Endothelial cell of umbilical vein (primary cell): ENCODE measurements around the gene PTPN2. TPM values are rescaled to one million over a fixed set of nuclear protein-coding genes. Genes with fewer than 3 reads are reported as not detected.

ENCODE experiments used
- BruUV-seq: library from RNA; stranded (reverse); fragments of 400-500 nt; replicated peaks from 2 replicates; lab custom pipeline; 2021; lab: Mats Ljungman, UMichigan
- CTCF ChIA-PET: fragments of 300-600, 350-600 bp; sonication (Branson Sonifier 250); formaldehyde crosslinking; loops from one replicate; lab custom pipeline; 2021; ENCODE audit warnings: antibody characterized with exemption, inconsistent platforms; lab: Charles Lee
- POLR2A ChIA-PET: fragments of 300-600, 350-600 bp; sonication (Branson Sonifier 250); formaldehyde crosslinking; loops from one replicate; lab custom pipeline; 2021; ENCODE audit warnings: antibody characterized with exemption, inconsistent platforms; lab: Charles Lee
- DNase-seq: peaks from one replicate; pipeline ENCODE4 v3.0.0-alpha.2; 2011; ENCODE audit warnings: low read depth, low spot score
- FAIRE-seq: peaks from 2 replicates; lab custom pipeline; 2011; peaks lifted over from hg19 to GRCh38; lab: Jason Lieb, UNC
- H2AFZ ChIP-seq: 2 replicates; pipeline ENCODE4 v1.6.0; 2012; ENCODE audit warnings: low read depth, low read length, control low read depth, inconsistent platforms
- H3K27ac ChIP-seq: 2 replicates; pipeline ENCODE4 v1.5.1; 2011; ENCODE audit warnings: low read depth, mild to moderate bottlenecking, control low read depth, low read length, moderate library complexity; ENCODE audit not compliant: insufficient read depth
- H3K27me3 ChIP-seq, 2 experiments: 2 replicates each; pipeline versions ENCODE4 v1.6.0 to v1.6.1; 2011; ENCODE audit warnings: low read length in 2 of 2, mixed read lengths in 1 of 2; ENCODE audit not compliant: control insufficient read depth in 2 of 2, insufficient read depth in 2 of 2
- H3K36me3 ChIP-seq, 2 experiments: 2 replicates in 1 of 2; 3 replicates in 1 of 2; pipeline ENCODE4 v1.5.1; 2011; ENCODE audit warnings: low read length in 2 of 2, mild to moderate bottlenecking in 1 of 2, moderate library complexity in 1 of 2; ENCODE audit not compliant: control insufficient read depth in 2 of 2, insufficient read depth in 2 of 2; ENCODE audit errors: extremely low read depth in 1 of 2
- H3K4me1 ChIP-seq: 3 replicates; pipeline ENCODE4 v1.5.1; 2011; ENCODE audit warnings: mild to moderate bottlenecking, low read length; ENCODE audit not compliant: control insufficient read depth, insufficient read depth; ENCODE audit errors: extremely low read depth
- H3K4me2 ChIP-seq: 2 replicates; pipeline ENCODE4 v1.6.1; 2011; ENCODE audit warnings: low read length, control low read depth, mixed read lengths; ENCODE audit not compliant: insufficient read depth
- H3K4me3 ChIP-seq, 3 experiments: fragments of 200-600 bp in 1 of 3; sonication (generic), shearing (Covaris generic) in 1 of 3; replicated peaks in 1 of 3; 2 replicates each; pipeline ENCODE4 v1.5.1; 2011 to 2016; ENCODE audit warnings: control low read depth in 3 of 3, low read length in 3 of 3, mild to moderate bottlenecking in 2 of 3, inconsistent platforms in 1 of 3, low read depth in 1 of 3, moderate library complexity in 1 of 3; ENCODE audit not compliant: insufficient read depth in 1 of 3
- H3K79me2 ChIP-seq: 2 replicates; pipeline ENCODE4 v1.6.0; 2012; ENCODE audit warnings: low read length, inconsistent platforms; ENCODE audit not compliant: control insufficient read depth, insufficient read depth
- H3K9ac ChIP-seq: replicated peaks from 2 replicates; pipeline ENCODE3; 2011; ENCODE audit warnings: low read length, control low read depth; ENCODE audit not compliant: insufficient read depth; ENCODE audit errors: extremely low read depth
- H3K9me1 ChIP-seq: replicated peaks from 3 replicates; pipeline ENCODE4 v1.6.0; 2011; ENCODE audit warnings: mild to moderate bottlenecking, low read length; ENCODE audit not compliant: control insufficient read depth, insufficient read depth; ENCODE audit errors: extremely low read depth
- H3K9me3 ChIP-seq: replicated peaks from 2 replicates; pipeline ENCODE4 v1.5.1; 2012; ENCODE audit warnings: low read length, inconsistent platforms; ENCODE audit not compliant: control insufficient read depth, insufficient read depth
- H4K20me1 ChIP-seq: replicated peaks from 2 replicates; pipeline ENCODE3; 2011; ENCODE audit warnings: mild to moderate bottlenecking, low read length; ENCODE audit not compliant: control insufficient read depth, insufficient read depth; ENCODE audit errors: extremely low read depth
- EZH2 ChIP-seq: IDR thresholded peaks from 2 replicates; pipeline ENCODE4 v1.6.1; 2012; ENCODE audit warnings: borderline replicate concordance, low read depth, mild to moderate bottlenecking, moderate library complexity, low read length, inconsistent platforms; ENCODE audit not compliant: severe bottlenecking
- FOS ChIP-seq: IDR thresholded peaks from 2 replicates; pipeline ENCODE4 v1.6.1; 2011; ENCODE audit warnings: mild to moderate bottlenecking, low read length, moderate library complexity, borderline replicate concordance; ENCODE audit not compliant: insufficient read depth
- GATA2 ChIP-seq: IDR thresholded peaks from 2 replicates; pipeline ENCODE4 v1.7.0; 2011; ENCODE audit warnings: low read depth, mild to moderate bottlenecking, moderate library complexity, mixed read lengths, low read length; ENCODE audit not compliant: insufficient read length, insufficient read depth
- JUN ChIP-seq: IDR thresholded peaks from 2 replicates; pipeline ENCODE4 v1.6.1; 2011; ENCODE audit warnings: borderline replicate concordance, low read depth; ENCODE audit not compliant: insufficient read length, insufficient read depth
- MYC ChIP-seq: IDR thresholded peaks from one replicate; pipeline ENCODE4 v1.6.1; 2011; ENCODE audit warnings: mild to moderate bottlenecking, low read depth, low read length
- POLR2A ChIP-seq: IDR thresholded peaks from 2 replicates; pipeline ENCODE4 v1.6.1; 2012; ENCODE audit warnings: low read depth, mild to moderate bottlenecking, control low read depth, low read length
- POLR2AphosphoS5 ChIP-seq: IDR thresholded peaks from 2 replicates; pipeline ENCODE4 v1.6.1; 2012; ENCODE audit warnings: low read depth, mild to moderate bottlenecking, control low read depth, low read length, moderate library complexity; ENCODE audit not compliant: insufficient read depth
- dilution Hi-C: fragments of 300-500 bp; cut with MboI; formaldehyde crosslinking; loops from one replicate; pipeline ENCODE4 v1.15.0; 2019; ENCODE audit warnings: low sequenced_read_pairs; ENCODE audit not compliant: extremely low pct_ligation_motif_present
- intact Hi-C: fragments of 100-400 bp; cut with micrococcal nuclease; formaldehyde crosslinking; loops from one replicate; pipeline ENCODE4 v1.10.0; 2022
- polyA plus RNA-seq, 4 experiments: library from polyadenylated mRNA; depleted of rRNA in 3 of 4; stranded (reverse) in 3 of 4; unstranded in 1 of 4; fragments of >200 nt; gene quantifications; 2 replicates each; pipeline versions ENCODE4 v1.2.1 to v1.2.3, GENCODE V29; 2011 to 2012; ENCODE audit warnings: missing spikeins in 1 of 4
- total RNA-seq: library from RNA; stranded (reverse); gene quantifications from 2 replicates; pipeline ENCODE4 v1.2.3, GENCODE V29; 2021
- TF ChIP-seq, protein P1 (sequence below): IDR thresholded peaks from 2 replicates; pipeline ENCODE4 v1.6.1; 2011; ENCODE audit not compliant: insufficient read depth, insufficient read length
- TF ChIP-seq, protein P2 (sequence below), 2 donors: IDR thresholded peaks; 1 replicate in 1 of 2; 2 replicates in 1 of 2; pipeline ENCODE4 v1.5.1; 2011; ENCODE audit warnings: low read length in 2 of 2, mild to moderate bottlenecking in 2 of 2, moderate library complexity in 2 of 2, control low read depth in 1 of 2, inconsistent platforms in 1 of 2, low read depth in 1 of 2; ENCODE audit not compliant: insufficient read depth in 1 of 2; ENCODE audit errors: extremely low read depth in 1 of 2

PTPN2 gene
- total and polyA plus RNA-seq, 2 donors (not counting 3 experiments of a cell fraction or from before 2014, with no cell fraction given): 8.2 to 20.9 TPM

DNA sequence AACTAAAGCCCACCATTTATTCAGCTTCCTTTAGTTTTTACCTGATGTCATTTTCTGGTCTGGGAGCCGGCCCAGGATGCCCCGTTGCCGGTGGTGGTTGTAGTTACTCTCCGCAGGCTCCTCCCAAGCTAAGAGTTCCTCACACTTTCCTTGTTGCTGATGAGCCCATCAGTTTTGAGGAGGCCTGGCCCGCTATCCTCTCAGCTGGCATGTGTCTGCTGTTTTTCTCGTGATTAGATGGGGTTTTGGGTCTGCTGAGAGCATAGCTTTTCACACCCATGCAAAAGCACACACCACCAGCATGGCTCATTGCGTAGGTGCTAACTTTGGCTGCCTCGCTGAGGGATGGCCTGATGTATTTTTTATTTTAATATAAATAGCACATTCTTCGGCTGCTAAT, 109.1 kb downstream of the PTPN2 start:
- Histone ChIP-seq H3K9me1 (no peaks in the 10 kb centered on the region), H3K9ac (no peak overlapping the region), H3K36me3 (no peaks in the 10 kb centered on the region), H3K79me2 (no peaks in the 10 kb centered on the region), H3K4me3 (no peak overlapping the region), H4K20me1 (no peaks in the 10 kb centered on the region), H3K27me3 (no peaks in the 10 kb centered on the region), H3K4me1 (no peaks in the 10 kb centered on the region), H3K4me2 (no peak overlapping the region), H2AFZ (no peak overlapping the region), H3K9me3 (no peaks in the 10 kb centered on the region), H3K27ac (no peak overlapping the region)
- FAIRE-seq: no peak
- TF ChIP-seq EZH2 (no peak), GATA2 (no peak), POLR2A (no peak), POLR2AphosphoS5 (no peak), FOS (no peak), JUN (no peak), MYC (no peak)
- TF ChIP-seq, protein P1, sequence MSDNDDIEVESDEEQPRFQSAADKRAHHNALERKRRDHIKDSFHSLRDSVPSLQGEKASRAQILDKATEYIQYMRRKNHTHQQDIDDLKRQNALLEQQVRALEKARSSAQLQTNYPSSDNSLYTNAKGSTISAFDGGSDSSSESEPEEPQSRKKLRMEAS: no peak
- TF ChIP-seq, protein P2, sequence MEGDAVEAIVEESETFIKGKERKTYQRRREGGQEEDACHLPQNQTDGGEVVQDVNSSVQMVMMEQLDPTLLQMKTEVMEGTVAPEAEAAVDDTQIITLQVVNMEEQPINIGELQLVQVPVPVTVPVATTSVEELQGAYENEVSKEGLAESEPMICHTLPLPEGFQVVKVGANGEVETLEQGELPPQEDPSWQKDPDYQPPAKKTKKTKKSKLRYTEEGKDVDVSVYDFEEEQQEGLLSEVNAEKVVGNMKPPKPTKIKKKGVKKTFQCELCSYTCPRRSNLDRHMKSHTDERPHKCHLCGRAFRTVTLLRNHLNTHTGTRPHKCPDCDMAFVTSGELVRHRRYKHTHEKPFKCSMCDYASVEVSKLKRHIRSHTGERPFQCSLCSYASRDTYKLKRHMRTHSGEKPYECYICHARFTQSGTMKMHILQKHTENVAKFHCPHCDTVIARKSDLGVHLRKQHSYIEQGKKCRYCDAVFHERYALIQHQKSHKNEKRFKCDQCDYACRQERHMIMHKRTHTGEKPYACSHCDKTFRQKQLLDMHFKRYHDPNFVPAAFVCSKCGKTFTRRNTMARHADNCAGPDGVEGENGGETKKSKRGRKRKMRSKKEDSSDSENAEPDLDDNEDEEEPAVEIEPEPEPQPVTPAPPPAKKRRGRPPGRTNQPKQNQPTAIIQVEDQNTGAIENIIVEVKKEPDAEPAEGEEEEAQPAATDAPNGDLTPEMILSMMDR (IDR thresholded peaks at IDR 0.05; ENCODE audit: extremely low read depth in 1 of 2, insufficient read depth in 1 of 2, low read depth in 1 of 2, low read length in 2 of 2): no peak
- ChIA-PET CTCF (interaction anchor here (1.2 kb wide), 1 partner anchor 26 kb away, joined by 3 read pairs; no protein-coding TSS in a partner anchor), POLR2A (no interaction called here)
- BruUV-seq: no TSS peak
- dilution Hi-C loops: no loop called here
- DNase-seq: no peak
- intact Hi-C loops: no loop called here
